HEK293 (cell line): Measurements from ENCODE around the gene UROD.

Experiments
- CTCF ChIA-PET: fragments of 350-600 bp; formaldehyde crosslinking; extraction: SDS; loops from one replicate; lab custom pipeline; 2021; ENCODE audit warnings: antibody characterized with exemption; lab: Yijun Ruan, JAX
- POLR2A ChIA-PET: fragments of 300-600 bp; formaldehyde crosslinking; extraction: SDS; loops from one replicate; lab custom pipeline; 2020; ENCODE audit warnings: antibody characterized with exemption, inconsistent platforms; lab: Yijun Ruan, JAX
- H3K27ac ChIP-seq: fragments of 200-500 bp; sonication (Bioruptor generic); 2 replicates; pipeline ENCODE4 v1.5.1; 2014; ENCODE audit warnings: low read depth, low read length, control low read depth, inconsistent platforms; ENCODE audit errors: extremely low read depth
- H3K36me3 ChIP-seq, 2 experiments: fragments of 200-500 bp in 1 of 2; sonication (Bioruptor generic) in 1 of 2; 1 replicate in 1 of 2; 2 replicates in 1 of 2; pipeline ENCODE4 v1.5.1; 2014 to 2017; ENCODE audit warnings: inconsistent platforms in 2 of 2, low read length in 2 of 2; ENCODE audit not compliant: control insufficient read depth in 2 of 2, insufficient read depth in 1 of 2
- H3K4me1 ChIP-seq: fragments of 200-500 bp; sonication (Bioruptor generic); 2 replicates; pipeline ENCODE4 v1.5.1; 2014; ENCODE audit warnings: mild to moderate bottlenecking, low read length, inconsistent platforms; ENCODE audit not compliant: control insufficient read depth, insufficient read depth
- H3K4me3 ChIP-seq: 2 replicates; pipeline ENCODE4 v1.5.1; 2011; ENCODE audit warnings: low read depth, mild to moderate bottlenecking, control low read depth, low read length, moderate library complexity
- H3K9me3 ChIP-seq: fragments of 200-500 bp; sonication (Bioruptor generic); 2 replicates; pipeline ENCODE4 v1.5.1; 2014; ENCODE audit warnings: low read depth, low read length, inconsistent platforms; ENCODE audit not compliant: control insufficient read depth, insufficient read depth
- GLIS1 ChIP-seq: fragments of 450-650 bp; formaldehyde crosslinking; IDR thresholded peaks from 2 replicates; pipeline ENCODE4 v1.5.1; 2016; ENCODE audit warnings: missing biosample characterization, missing genetic modification characterization
- OVOL3 ChIP-seq: fragments of 450-650 bp; formaldehyde crosslinking; IDR thresholded peaks from 2 replicates; pipeline ENCODE4 v1.5.1; 2016; ENCODE audit warnings: missing biosample characterization, missing genetic modification characterization
- ZEB2 ChIP-seq: fragments of 450-650 bp; formaldehyde crosslinking; IDR thresholded peaks from 2 replicates; pipeline ENCODE4 v1.5.1; 2016; ENCODE audit warnings: missing biosample characterization, missing genetic modification characterization
- ZFHX2 ChIP-seq: fragments of 450-650 bp; formaldehyde crosslinking; conservative IDR thresholded peaks from 2 replicates; pipeline ENCODE4 v1.5.1; 2016; ENCODE audit warnings: missing biosample characterization, missing genetic modification characterization
- ZNF138 ChIP-seq: fragments of 450-650 bp; formaldehyde crosslinking; IDR thresholded peaks from 2 replicates; pipeline ENCODE4 v1.5.1; 2016; ENCODE audit warnings: missing biosample characterization, missing genetic modification characterization, borderline replicate concordance
- ZNF157 ChIP-seq: fragments of 450-650 bp; formaldehyde crosslinking; IDR thresholded peaks from 2 replicates; pipeline ENCODE4 v1.5.1; 2016; ENCODE audit warnings: missing biosample characterization, missing genetic modification characterization
- ZNF2 ChIP-seq: fragments of 450-650 bp; formaldehyde crosslinking; IDR thresholded peaks from 2 replicates; pipeline ENCODE4 v1.5.1; 2016; ENCODE audit warnings: missing biosample characterization, missing genetic modification characterization
- ZNF202 ChIP-seq: fragments of 450-650 bp; formaldehyde crosslinking; IDR thresholded peaks from 2 replicates; pipeline ENCODE4 v1.5.1; 2016; ENCODE audit warnings: missing biosample characterization, missing genetic modification characterization, borderline replicate concordance
- ZNF350 ChIP-seq: fragments of 450-650 bp; formaldehyde crosslinking; IDR thresholded peaks from 2 replicates; pipeline ENCODE4 v1.5.0; 2017; ENCODE audit warnings: missing biosample characterization, mild to moderate bottlenecking, missing genetic modification characterization
- ZNF366 ChIP-seq: fragments of 450-650 bp; formaldehyde crosslinking; conservative IDR thresholded peaks from 2 replicates; pipeline ENCODE4 v1.5.1; 2016; ENCODE audit warnings: missing biosample characterization, missing genetic modification characterization
- ZNF391 ChIP-seq: fragments of 450-650 bp; formaldehyde crosslinking; IDR thresholded peaks from 2 replicates; pipeline ENCODE4 v1.5.1; 2016; ENCODE audit warnings: low read depth, missing biosample characterization, missing genetic modification characterization, borderline replicate concordance
- ZNF549 ChIP-seq: fragments of 450-650 bp; IDR thresholded peaks from 2 replicates; pipeline ENCODE4 v1.5.1; 2018; ENCODE audit warnings: missing biosample characterization, missing genetic modification characterization, mild to moderate bottlenecking, inconsistent platforms, moderate library complexity
- ZNF621 ChIP-seq: fragments of 450-650 bp; formaldehyde crosslinking; IDR thresholded peaks from 2 replicates; pipeline ENCODE4 v1.5.1; 2017; ENCODE audit warnings: missing biosample characterization, missing genetic modification characterization
- ZNF654 ChIP-seq: fragments of 450-650 bp; formaldehyde crosslinking; IDR thresholded peaks from 2 replicates; pipeline ENCODE4 v1.5.1; 2016; ENCODE audit warnings: low read depth, missing biosample characterization, missing genetic modification characterization
- ZNF670 ChIP-seq: fragments of 450-650 bp; formaldehyde crosslinking; IDR thresholded peaks from 2 replicates; pipeline ENCODE4 v1.5.1; 2016; ENCODE audit warnings: missing biosample characterization, missing genetic modification characterization, low read depth
- ZNF843 ChIP-seq: fragments of 450-650 bp; formaldehyde crosslinking; IDR thresholded peaks from 2 replicates; pipeline ENCODE4 v1.5.1; 2016; ENCODE audit warnings: missing biosample characterization, missing genetic modification characterization
- ZXDB ChIP-seq: fragments of 450-650 bp; formaldehyde crosslinking; IDR thresholded peaks from 2 replicates; pipeline ENCODE4 v1.5.1; 2016; ENCODE audit warnings: missing biosample characterization, missing genetic modification characterization
- TF ChIP-seq, protein P1 (sequence below): fragments of 450-650 bp; formaldehyde crosslinking; IDR thresholded peaks from 2 replicates; pipeline ENCODE4 v1.5.1; 2017; ENCODE audit warnings: missing biosample characterization, missing genetic modification characterization
- TF ChIP-seq, protein P2 (sequence below): fragments of 450-650 bp; formaldehyde crosslinking; IDR thresholded peaks from 2 replicates; pipeline ENCODE4 v1.5.1; 2017; ENCODE audit warnings: missing biosample characterization, missing genetic modification characterization
- TF ChIP-seq, protein P3 (sequence below): fragments of 450-650 bp; formaldehyde crosslinking; IDR thresholded peaks from 2 replicates; pipeline ENCODE4 v1.5.1; 2016; ENCODE audit warnings: missing biosample characterization, missing genetic modification characterization
- TF ChIP-seq, protein P4 (sequence below): fragments of 450-650 bp; formaldehyde crosslinking; conservative IDR thresholded peaks from 2 replicates; pipeline ENCODE4 v1.5.1; 2016; ENCODE audit warnings: low read depth, missing biosample characterization, missing genetic modification characterization

Gene UROD

DNA sequence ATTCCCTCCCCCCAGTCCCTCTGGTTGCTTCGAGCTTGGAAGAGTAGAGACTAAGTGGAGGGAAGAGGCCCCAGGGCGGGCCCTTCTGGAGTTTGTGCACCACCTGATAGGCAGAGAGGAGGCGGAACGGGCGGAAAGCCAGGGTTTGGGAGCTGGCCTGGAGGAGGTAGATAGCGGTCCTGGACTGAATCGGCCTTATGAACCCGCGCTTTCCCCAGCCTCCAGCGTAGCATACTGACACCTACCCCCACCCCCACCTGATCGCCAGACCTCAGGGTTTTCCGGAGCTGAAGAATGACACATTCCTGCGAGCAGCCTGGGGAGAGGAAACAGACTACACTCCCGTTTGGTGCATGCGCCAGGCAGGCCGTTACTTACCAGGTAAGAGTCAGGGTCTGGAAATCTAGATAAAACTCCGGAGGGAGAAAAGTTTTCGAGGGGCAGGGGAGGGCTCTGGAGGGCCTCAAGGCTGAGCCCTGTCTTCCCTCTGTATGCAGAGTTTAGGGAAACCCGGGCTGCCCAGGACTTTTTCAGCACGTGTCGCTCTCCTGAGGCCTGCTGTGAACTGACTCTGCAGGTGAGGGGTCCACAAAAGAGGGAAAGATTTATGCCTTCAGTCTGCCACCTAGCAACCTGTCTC lies 705 bp downstream of the UROD start (continued):
- TF ChIP-seq, protein P1, sequence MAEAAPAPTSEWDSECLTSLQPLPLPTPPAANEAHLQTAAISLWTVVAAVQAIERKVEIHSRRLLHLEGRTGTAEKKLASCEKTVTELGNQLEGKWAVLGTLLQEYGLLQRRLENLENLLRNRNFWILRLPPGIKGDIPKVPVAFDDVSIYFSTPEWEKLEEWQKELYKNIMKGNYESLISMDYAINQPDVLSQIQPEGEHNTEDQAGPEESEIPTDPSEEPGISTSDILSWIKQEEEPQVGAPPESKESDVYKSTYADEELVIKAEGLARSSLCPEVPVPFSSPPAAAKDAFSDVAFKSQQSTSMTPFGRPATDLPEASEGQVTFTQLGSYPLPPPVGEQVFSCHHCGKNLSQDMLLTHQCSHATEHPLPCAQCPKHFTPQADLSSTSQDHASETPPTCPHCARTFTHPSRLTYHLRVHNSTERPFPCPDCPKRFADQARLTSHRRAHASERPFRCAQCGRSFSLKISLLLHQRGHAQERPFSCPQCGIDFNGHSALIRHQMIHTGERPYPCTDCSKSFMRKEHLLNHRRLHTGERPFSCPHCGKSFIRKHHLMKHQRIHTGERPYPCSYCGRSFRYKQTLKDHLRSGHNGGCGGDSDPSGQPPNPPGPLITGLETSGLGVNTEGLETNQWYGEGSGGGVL (tag by site-specific recombination): peak; percentile 38; the same call in 1 of the 2 replicates
- TF ChIP-seq ZNF366 (tag by site-specific recombination): 0 out of 2 replicates have a peak, but pooled peaks have one; percentile 14
- TF ChIP-seq OVOL3: no peak

DNA sequence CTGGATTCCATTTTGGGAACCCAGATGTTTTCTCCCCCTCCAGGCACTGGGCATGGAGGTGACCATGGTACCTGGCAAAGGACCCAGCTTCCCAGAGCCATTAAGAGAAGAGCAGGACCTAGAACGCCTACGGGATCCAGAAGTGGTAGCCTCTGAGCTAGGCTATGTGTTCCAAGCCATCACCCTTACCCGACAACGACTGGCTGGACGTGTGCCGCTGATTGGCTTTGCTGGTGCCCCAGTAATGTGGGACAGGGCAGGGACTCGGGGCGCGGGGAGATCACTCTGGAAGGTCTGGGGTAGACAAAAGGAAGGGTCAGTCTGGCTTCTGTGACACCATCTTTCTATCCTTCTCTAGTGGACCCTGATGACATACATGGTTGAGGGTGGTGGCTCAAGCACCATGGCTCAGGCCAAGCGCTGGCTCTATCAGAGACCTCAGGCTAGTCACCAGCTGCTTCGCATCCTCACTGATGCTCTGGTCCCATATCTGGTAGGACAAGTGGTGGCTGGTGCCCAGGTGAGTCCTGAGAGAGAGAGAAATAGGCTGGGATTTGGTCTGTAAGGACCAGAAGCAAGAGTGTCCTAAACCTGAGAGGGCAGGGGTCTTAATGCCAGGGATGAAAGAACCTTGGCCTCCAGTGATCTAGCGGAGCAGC lies 1.6 kb downstream of the UROD start:
- no peak overlapping the region for H3K4me3 ChIP-seq
- no peak overlapping the region for H3K27ac ChIP-seq
- H3K36me3 ChIP-seq: peaks cover 0 to 47% of the 10 kb centered on the region in 2 experiments; a peak in 1 of 3 replicates
- POLR2A ChIA-PET: interaction anchor here (1.0 to 5.7 kb wide), 5 partner anchors 220 to 479 kb away, joined by 3 to 83 read pairs (median 4); partner anchors contain the start of gene TESK2
- H3K4me1 ChIP-seq: no peaks in the 10 kb centered on the region
- CTCF ChIA-PET: interaction anchor here (0.5 to 12.0 kb wide), 28 partner anchors 17 to 571 kb away, joined by 3 to 304 read pairs (median 4); partner anchors contain the start of genes PLK3, PTCH2 and TESK2
- H3K9me3 ChIP-seq: no peaks in the 10 kb centered on the region
- TF ChIP-seq, protein P2, sequence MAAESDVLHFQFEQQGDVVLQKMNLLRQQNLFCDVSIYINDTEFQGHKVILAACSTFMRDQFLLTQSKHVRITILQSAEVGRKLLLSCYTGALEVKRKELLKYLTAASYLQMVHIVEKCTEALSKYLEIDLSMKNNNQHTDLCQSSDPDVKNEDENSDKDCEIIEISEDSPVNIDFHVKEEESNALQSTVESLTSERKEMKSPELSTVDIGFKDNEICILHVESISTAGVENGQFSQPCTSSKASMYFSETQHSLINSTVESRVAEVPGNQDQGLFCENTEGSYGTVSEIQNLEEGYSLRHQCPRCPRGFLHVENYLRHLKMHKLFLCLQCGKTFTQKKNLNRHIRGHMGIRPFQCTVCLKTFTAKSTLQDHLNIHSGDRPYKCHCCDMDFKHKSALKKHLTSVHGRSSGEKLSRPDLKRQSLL: peak; percentile 53; the same call in 1 of the 2 replicates
- TF ChIP-seq ZNF843 (tag by site-specific recombination): no peak

DNA sequence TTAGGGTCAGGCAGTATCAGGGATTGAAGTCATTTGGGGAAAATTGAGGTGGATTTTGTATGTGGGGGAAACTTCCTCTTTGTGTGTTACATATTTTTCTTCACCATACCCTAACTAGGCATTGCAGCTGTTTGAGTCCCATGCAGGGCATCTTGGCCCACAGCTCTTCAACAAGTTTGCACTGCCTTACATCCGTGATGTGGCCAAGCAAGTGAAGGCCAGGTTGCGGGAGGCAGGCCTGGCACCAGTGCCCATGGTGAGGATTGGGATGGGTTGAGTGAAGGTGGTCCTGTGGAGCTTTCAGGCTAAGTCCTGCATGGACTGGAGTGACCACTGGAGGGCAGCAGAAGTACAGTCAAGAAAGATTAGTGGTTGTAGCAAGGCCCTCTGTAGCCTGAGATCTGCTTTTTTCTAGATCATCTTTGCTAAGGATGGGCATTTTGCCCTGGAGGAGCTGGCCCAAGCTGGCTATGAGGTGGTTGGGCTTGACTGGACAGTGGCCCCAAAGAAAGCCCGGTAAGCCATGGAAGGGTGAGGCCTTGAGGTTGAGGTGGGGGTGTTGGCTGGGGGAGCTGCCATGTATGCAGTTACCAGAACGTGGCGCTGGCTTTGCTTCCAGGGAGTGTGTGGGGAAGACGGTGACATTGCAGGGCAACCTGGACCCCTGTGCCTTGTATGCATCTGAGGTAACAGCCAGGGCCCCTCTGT lies 2.4 kb downstream of the UROD start:
- H3K9me3 ChIP-seq: no peaks in the 10 kb centered on the region
- ChIA-PET POLR2A (interaction anchor here (0.7 to 5.7 kb wide), 6 partner anchors 221 to 478 kb away, joined by 3 to 83 read pairs (median 4); partner anchors contain the start of gene TESK2), CTCF (interaction anchor here (0.5 to 12.0 kb wide), 33 partner anchors 16 to 570 kb away, joined by 3 to 304 read pairs (median 4); partner anchors contain the start of genes CCDC163, MMACHC, PTCH2 and TESK2)
- H3K36me3 ChIP-seq: peaks cover 0 to 39% of the 10 kb centered on the region in 2 experiments; a peak in 1 of 3 replicates
- H3K4me3 ChIP-seq: no peak overlapping the region
- H3K27ac ChIP-seq: no peak overlapping the region
- no peaks in the 10 kb centered on the region for H3K4me1 ChIP-seq
- TF ChIP-seq ZNF2 (tag by site-specific recombination) (peak; percentile 83), ZFHX2 (tag by site-specific recombination) (no peak), ZNF654 (tag by site-specific recombination) (peak; percentile 83), ZNF670 (no peak), ZNF202 (no peak), ZNF549 (no peak), ZNF157 (no peak), ZNF138 (tag by site-specific recombination) (no peak), ZNF350 (tag by site-specific recombination) (no peak), ZXDB (tag by site-specific recombination) (0 out of 2 replicates have a peak, but pooled peaks have one; percentile 24), GLIS1 (no peak), ZEB2 (tag by site-specific recombination) (peak; percentile 29; the same call in 1 of the 2 replicates), ZNF391 (tag by site-specific recombination) (0 out of 2 replicates have a peak, but pooled peaks have one; percentile 49), ZNF621 (tag by site-specific recombination) (no peak)
- TF ChIP-seq, protein P3, sequence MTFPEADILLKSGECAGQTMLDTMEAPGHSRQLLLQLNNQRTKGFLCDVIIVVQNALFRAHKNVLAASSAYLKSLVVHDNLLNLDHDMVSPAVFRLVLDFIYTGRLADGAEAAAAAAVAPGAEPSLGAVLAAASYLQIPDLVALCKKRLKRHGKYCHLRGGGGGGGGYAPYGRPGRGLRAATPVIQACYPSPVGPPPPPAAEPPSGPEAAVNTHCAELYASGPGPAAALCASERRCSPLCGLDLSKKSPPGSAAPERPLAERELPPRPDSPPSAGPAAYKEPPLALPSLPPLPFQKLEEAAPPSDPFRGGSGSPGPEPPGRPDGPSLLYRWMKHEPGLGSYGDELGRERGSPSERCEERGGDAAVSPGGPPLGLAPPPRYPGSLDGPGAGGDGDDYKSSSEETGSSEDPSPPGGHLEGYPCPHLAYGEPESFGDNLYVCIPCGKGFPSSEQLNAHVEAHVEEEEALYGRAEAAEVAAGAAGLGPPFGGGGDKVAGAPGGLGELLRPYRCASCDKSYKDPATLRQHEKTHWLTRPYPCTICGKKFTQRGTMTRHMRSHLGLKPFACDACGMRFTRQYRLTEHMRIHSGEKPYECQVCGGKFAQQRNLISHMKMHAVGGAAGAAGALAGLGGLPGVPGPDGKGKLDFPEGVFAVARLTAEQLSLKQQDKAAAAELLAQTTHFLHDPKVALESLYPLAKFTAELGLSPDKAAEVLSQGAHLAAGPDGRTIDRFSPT: peak; percentile 47; the same call in 1 of the 2 replicates
- TF ChIP-seq, protein P4, sequence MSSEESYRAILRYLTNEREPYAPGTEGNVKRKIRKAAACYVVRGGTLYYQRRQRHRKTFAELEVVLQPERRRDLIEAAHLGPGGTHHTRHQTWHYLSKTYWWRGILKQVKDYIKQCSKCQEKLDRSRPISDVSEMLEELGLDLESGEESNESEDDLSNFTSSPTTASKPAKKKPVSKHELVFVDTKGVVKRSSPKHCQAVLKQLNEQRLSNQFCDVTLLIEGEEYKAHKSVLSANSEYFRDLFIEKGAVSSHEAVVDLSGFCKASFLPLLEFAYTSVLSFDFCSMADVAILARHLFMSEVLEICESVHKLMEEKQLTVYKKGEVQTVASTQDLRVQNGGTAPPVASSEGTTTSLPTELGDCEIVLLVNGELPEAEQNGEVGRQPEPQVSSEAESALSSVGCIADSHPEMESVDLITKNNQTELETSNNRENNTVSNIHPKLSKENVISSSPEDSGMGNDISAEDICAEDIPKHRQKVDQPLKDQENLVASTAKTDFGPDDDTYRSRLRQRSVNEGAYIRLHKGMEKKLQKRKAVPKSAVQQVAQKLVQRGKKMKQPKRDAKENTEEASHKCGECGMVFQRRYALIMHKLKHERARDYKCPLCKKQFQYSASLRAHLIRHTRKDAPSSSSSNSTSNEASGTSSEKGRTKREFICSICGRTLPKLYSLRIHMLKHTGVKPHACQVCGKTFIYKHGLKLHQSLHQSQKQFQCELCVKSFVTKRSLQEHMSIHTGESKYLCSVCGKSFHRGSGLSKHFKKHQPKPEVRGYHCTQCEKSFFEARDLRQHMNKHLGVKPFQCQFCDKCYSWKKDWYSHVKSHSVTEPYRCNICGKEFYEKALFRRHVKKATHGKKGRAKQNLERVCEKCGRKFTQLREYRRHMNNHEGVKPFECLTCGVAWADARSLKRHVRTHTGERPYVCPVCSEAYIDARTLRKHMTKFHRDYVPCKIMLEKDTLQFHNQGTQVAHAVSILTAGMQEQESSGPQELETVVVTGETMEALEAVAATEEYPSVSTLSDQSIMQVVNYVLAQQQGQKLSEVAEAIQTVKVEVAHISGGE (tag by site-specific recombination): 0 out of 2 replicates have a peak, but pooled peaks have one; percentile 28
